Activated CD4-positive, CD25-positive, alpha-beta regulatory T cell (primary cell): ENCODE measurements around the gene FANCC.

Source experiments
- DNase-seq, 4 experiments: peaks; one replicate each; lab custom pipeline; 2025; lab: John Stamatoyannopoulos, UW

The FANCC gene

DNA sequence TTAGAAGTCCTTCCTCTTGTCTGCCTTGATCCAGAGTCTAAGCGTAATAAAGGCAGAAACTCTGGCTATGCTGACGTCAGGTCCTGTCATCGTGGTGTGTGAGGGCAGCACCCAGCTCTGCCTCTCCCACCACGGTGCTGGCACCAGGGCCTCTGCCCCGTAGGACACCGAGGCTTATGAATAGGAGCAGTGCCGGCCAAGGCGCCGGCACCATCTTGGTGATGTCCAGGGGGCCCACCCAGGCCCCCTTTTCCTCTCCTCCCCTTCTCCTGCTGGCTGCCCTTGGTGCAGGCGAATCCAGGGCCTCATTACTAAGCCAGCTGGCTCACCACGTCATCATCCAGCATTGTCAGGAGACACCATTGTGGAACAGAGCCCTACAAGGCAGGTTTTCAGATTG lies 252.3 kb downstream of the FANCC start:
- no peak for DNase-seq

DNA sequence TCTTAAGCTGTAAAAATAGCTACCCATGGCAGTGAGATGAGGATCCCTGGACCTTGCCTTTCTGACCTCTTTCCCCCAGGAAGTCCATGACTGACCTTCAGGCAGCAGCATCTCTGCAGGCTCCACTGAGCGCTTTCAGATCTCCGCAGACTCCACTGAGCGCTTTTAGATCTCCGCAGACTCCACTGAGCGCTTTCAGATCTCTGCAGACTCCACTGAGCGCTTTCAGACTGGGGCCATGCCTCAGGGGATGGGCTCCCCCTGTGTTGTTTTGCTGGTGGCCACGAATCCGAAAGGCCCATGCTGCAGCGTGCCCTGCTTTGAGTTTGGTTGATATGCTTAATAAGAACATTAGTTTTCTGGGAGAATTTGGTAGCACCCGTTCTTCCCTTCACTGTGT lies 254.2 kb downstream of the FANCC start:
- no peak for DNase-seq

DNA sequence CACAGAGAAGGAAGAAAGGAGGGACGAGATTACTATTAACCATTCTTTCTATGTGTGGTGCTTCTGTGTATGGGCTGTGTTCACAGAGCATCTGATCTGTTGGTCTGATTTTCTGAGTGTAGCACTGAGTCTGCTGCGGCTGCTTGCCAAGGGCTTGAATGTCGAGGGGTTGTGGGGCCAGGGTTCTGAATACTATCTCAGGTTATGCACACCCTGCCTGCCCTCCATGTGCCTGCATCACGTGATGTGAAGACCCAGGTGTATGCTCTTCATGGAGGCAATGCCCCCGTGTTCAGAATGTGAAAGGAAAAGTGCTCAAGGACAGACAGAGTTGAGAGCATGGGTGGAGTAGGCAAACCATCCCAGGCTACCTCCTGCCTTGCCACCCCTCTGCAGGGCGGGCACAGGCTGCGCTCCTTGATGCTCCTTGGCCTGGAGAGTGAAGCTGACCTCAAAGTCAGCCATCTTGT lies 254.9 kb downstream of the FANCC start:
- DNase-seq, result no peak

DNA sequence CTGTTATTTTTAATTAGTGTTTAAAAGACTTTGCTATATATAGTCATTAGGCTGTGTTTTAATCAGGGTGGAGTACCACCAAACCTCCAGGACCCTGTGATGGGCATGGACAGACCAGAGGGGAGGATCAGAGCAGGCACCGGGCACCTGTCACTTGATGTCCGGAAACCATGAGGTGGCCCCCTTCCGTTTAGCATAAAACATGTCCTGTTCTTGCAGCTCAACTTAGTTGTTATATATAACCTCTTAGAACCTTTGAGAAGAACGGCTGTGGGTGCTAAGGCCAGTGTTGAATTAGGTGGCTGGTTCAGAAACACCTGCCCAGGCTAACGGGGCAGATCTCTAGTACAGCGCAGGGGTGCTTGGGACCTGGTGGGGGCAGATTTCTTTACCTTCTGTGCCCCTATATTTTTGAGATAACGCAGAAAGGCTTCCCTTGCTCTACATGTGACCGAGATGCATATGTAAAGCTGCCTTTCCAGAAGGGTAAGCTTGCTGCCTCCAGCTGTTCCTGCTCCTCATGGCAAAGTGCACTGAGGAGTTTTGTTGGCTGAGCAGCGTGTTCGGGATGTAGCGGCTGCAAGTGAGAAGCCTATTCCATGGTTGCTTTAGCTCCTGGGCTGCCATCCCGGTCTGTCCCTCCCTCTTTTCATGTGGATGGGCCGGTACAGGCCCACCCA lies 255.5 kb downstream of the FANCC start:
- DNase-seq, result no peak

DNA sequence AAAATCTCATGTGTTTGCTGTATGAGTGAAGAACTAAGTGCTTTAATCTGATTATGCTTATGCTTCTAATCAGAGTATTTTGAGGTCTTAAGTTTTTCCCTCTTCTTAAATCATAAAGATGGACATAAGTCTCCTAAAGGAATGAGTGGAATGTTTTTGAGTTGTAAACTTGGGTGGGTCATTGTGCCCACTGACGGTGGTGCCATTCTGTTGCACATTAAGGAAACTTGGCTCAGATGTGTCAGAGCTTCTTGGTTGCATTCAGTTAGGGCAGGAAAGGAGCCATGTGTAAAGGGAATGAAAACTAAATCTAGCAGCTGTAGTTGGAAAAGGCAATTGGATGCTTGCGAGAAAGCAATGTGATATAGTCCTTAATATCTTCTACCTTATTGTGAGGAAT lies 256.6 kb downstream of the FANCC start:
- DNase-seq, result no peak

DNA sequence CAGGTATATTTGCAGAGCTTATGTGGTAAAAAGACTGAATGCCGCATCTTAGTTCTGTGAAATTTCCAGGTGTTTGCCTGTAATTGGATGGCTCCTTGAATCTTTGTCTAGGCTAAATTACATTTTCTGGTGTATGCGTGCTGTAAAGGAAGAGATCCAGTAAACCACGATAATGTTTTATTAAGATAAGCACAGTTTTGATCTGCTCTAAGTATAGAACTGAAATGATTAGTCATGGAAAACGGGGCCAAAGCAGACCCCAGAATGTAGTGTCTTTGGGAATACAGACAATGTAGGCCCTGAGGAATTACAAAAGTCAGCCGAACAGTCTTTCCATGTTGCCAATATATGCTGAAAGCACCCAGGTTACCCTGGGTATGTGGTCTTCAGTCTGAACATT lies 257.3 kb downstream of the FANCC start:
- no peak for DNase-seq

DNA sequence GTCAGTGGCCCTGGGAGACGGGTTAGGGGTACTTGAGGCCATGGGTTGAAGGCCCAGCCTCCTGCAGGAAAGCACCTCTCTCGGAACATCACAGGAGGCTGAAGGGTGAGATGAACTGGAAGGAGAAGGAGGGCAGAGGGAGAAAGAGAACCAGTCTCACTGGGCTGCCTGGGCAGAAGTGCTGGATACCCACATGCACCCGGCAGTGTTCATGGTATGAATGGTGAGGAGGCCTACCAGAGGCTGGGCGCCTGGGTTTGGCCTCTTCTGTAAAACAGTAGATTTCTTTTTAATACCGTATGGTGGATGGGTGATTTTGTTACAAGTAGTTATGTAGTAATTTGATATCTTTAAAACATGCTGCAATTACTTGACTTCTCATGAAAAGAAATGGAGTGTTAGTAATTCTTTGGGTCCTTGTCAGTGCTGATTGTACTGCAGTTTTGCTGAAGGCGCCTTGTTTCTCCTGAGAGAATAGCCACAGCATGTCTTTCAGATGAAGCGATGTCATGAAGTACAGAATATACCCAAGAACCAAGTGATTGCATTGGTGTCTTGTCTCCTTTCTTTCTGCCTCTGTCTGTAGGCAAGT lies 258.6 kb downstream of the FANCC start:
- DNase-seq, result no peak

DNA sequence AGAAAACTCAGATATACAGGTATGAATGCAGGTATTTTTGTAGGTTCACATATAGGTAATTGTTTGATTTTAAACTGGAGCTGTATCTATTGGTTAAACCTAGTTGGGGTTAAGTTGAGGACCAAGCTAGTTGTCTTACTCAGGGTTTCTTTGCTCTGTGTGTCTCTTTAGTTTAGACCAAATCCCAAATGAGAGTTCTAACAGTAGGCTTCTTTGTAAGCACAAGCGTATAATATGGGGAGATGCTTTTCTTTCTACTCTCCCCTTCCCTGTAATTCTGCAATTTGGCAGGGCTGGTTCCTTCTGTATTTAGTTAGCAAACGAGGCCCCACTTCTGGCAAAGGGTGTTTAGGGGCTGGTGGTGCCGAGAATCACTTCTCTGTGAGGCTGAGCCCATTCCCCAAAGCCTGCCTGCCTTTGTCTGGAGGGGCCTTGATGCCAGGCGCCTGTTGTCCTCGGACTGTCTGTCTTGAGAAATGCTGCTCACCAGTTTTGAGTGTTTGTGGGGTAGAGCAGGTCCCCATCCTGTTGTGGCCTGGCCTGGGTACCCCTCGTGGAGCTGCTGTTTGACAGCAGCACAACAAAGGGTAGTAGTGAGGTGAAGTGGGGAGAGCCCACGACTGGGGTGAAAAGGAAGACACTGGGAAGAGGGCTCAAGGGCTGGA lies 259.3 kb downstream of the FANCC start:
- DNase-seq, result no peak

DNA sequence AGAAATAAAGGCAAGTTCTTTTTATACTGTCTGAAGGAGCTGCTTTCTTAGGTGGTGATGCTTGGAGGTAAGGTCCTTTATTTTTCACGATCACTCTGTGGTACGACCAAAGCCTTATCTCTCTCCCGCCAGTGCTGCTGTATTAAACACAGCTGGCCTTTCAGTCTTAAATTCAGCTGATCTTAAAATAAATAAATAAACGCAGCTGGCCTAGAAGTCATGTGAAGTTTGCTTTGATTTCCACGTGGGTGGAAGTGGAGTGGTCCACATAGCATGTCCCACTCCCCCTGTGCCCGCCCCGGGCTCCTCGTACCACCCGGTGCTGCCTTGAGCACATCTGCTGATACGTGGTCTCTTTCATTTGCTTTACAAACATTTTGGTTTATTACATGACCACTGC lies 260.4 kb downstream of the FANCC start:
- DNase-seq, result no peak

DNA sequence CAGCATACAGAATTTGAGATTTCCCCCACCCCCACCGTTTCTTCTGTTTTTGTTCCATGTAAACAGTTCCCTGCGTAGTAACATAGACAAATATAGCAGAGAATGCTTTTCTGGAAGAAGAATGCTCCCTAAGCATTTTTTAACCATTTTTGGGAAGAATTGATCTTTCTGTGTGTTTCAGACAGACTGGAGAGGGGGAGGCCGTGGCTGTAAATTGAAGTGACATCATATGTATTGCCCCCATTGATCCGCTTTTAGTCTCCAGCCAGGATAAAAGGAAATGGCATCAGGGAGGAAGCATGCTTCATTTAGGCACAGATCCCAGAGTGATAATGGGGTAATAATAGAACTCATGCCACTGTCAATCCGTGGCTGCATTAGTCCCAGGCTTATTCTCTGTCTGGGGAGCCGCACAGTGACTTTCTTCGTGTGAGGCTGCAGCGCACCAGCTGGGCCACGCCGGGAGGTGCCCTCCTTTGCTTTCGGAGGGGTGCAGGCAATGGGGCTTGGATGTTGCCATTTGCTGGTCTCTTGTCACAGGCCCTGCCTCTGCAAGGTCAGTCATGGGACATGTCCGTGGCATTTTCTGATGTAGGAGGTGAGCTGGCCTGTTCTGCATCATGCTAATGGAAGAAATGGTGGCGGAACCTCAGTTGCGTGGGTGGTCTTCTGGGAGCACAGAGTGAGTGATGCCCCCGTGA lies 261.5 kb downstream of the FANCC start:
- no peak for DNase-seq

DNA sequence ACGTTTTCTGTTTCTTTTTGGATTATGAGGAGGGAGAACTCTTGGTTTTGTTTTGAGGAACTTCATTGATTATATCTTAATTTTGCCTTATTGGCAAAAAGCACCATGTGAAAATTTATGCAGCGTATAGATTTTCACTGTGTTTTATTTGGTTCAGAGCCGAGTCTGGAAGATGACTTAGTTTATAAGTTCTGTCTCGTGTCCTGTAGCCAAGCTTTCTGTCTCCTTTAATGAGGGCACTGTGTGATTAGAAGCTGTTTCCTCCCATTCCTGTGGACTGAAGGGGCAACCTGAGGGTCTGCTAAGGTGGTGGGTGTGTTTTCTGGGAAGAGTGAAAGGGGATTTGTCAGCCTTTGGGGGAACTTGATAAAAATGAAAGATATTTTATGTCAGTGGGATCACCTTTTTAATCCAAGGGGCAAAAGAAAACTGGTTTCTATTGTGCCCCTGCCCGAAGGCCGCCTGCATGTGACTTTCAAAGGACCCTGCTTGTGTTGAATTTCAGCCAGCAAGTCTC lies 262.1 kb downstream of the FANCC start:
- DNase-seq, result no peak

DNA sequence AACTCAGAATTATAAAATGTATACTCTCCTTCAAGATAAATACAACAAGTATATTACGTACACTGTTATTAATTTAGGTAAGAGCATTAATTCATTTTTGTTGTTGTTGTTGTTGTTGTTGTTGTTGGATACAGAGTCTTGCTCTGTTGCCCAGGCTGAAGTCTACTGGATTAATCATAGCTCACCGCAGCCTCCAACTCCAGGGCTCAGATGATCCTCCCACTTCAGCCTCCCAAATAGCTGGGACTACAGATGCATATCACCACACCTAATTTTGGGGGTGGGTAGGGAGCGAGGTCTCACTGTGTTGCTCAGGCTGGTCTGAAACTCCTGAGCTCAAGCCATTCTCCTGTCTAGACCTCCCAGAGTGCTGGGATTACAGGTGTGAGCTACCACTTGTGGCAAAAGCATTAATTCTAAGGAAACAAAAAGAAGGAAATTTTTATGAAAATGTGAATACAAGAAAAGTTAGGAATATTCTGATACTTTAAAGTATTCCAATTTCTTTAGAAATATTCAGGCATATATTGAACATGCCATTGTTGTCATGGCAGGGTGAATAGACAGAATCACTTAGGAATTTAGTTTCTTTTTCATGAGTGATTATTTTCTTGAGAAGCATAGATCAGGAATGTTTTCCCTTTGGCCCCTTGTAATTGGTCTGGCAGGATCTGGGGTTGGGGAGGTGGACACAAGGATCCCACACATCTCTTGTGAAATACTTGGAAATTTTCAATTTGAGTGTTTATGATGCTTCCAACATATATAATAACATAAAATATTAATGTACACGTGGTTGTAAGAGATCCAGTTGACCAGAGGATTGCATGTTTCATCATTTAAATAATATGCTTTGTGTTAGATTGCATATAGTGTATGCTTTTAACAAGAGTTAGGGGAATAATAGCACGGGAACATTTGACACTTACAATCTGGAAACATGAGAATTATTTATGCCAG lies 263.6 kb downstream of the FANCC start:
- no peak for DNase-seq

DNA sequence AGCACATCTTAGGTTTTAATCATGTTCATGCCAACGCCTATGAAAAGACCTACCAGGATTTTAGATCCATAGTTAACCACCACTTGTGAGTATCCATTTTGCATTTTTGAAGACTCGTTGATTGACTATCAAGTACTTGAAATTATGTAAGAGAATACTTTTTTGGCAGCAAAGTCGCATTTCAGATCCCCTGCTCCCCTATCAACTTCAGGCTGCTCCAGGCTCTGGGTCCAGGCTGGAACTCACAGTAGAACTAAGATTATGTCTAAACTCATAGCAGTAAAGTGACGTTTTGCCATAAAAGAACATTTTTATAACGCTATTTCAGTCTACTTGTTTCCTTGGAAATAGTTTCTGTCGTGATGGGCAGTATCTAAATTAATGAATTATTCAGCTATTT lies 267.7 kb downstream of the FANCC start:
- DNase-seq, result no peak
